ENCODE data around the gene FLRT1.
A peak's percentile ranks its signal among the peaks of the same experiment; 100 is the strongest.

Gene FLRT1

DNA sequence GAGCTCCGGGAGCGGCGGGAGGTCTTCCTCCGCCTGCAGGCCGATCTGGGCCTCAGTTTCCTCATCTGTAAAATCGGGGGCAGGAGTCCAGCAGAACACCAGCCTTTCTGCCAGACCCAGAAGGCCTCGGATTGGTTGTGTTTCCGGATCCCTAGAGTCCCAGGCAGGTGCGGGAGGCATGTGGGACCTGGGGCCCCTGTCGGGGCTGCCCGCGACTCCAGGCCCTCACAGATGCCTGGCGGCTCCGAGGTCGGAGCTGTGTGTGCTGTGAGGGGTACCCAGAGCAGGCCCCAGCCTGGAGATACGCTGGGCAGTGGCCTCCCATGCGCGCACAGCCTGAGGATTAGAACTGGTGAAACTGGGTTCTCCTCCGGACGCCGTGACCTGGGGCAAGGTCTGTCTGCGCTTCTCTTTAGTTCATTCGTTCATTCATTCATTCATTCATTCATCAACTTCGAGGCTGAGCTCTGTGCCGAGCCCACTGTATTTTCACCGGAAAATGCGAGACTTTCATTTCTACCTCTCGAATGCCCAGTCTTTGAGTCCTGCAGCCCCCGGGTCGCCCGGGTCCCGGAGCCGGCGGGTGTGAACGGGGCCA lies 24.6 kb downstream of the FLRT1 start:
- H3K36me3 ChIP-seq (ENCODE audit: insufficient read depth, low read length): no peaks in the 10 kb centered on the region
- no peak overlapping the region for H3K27ac ChIP-seq (ENCODE audit: low read depth, low read length)
- H3K27me3 ChIP-seq (ENCODE audit: insufficient read depth, low read length): no peaks in the 10 kb centered on the region
- H3K79me2 ChIP-seq (ENCODE audit: control insufficient read depth, insufficient read depth, low read length, unreplicated experiment): no peaks in the 10 kb centered on the region
- H2AFZ ChIP-seq (ENCODE audit: low read length, unreplicated experiment): no peak overlapping the region
- peak overlapping the region; percentile 74 for H3K4me3 ChIP-seq (ENCODE audit: low read depth, low read length)
- no peaks in the 10 kb centered on the region for H3K4me1 ChIP-seq (ENCODE audit: control insufficient read depth, insufficient read depth, low read length, unreplicated experiment)

DNA sequence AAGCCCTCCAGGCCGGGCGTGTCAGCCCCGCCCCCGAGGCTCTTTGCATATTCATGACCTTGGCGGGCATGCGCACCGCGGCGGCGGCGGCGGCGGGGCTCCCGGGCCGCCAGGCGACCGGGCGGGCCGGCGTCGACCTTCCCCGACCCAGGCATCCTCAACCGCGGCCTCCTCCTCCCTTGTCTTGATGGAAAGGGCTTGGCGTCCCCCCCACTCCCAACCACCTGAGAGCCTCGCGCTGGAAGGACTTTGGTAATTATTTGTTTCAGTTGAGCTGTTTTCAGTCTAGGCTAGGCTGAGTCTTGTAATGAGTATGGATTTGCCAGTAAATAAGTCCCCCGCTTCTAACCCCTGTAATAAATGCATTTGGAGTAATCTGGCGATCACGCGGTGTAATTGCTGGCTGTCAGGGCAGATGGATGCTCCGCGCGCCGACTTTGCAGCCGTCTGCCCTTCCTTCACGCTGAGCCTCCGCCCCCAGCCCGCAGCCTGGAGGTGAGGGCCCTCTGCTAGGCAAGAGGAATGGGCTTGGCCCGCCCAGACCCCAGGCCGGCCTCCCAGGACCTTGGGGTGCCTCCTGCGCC lies 25.2 kb downstream of the FLRT1 start:
- Histone ChIP-seq H3K36me3 (ENCODE audit: insufficient read depth, low read length) (no peaks in the 10 kb centered on the region), H3K27me3 (ENCODE audit: insufficient read depth, low read length) (no peaks in the 10 kb centered on the region), H3K79me2 (ENCODE audit: control insufficient read depth, insufficient read depth, low read length, unreplicated experiment) (no peaks in the 10 kb centered on the region), H3K4me3 (ENCODE audit: low read depth, low read length) (peak overlapping the region; percentile 74), H3K4me1 (ENCODE audit: control insufficient read depth, insufficient read depth, low read length, unreplicated experiment) (no peaks in the 10 kb centered on the region), H3K27ac (ENCODE audit: low read depth, low read length) (no peak overlapping the region), H2AFZ (ENCODE audit: low read length, unreplicated experiment) (peak overlapping the region; percentile 79)

DNA sequence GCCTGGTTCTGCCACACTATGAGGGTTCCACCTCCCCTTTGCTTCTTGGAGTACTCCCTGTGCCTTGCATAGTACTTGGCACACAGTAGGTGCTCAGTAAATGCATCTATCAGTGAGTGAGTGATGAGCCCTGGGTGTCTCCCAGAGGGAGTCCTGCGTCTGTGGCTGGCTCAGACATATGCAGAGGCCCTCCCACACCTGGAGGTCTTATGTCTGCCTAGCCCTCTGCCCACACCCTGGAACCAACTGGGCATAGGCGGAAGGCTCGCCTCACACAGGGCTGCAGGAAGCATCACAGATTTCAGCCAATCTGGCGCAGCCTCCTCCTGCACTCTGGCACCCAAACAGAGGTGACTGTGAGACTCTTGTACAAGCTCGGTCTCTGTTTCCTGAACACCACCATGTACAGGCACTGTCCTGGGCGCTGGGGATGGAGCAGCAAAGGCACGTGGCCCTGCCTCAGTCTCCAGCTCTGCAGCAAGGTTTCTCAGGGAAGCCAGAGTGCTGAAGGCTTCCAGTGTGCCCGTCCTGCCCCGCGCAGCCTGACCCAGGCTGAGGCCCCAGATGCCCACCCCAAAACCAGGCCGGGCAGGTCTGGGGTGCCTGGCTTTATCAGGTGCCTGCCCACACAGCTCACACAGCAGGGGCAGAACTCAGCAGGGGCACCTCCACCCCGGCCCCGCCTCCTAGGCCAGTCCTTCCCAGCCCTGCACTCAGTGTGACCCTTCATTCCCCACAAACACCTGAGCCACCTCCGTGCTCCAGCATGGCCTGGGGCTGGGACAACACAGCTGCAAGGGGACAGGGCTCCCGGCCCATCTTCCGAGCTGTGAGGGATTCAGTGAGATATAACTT lies 26.7 kb downstream of the FLRT1 start:
- Histone ChIP-seq H2AFZ (ENCODE audit: low read length, unreplicated experiment) (no peak overlapping the region), H3K4me1 (ENCODE audit: control insufficient read depth, insufficient read depth, low read length, unreplicated experiment) (no peaks in the 10 kb centered on the region), H3K27ac (ENCODE audit: low read depth, low read length) (no peak overlapping the region), H3K36me3 (ENCODE audit: insufficient read depth, low read length) (no peaks in the 10 kb centered on the region), H3K4me3 (ENCODE audit: low read depth, low read length) (no peak overlapping the region), H3K27me3 (ENCODE audit: insufficient read depth, low read length) (no peaks in the 10 kb centered on the region), H3K79me2 (ENCODE audit: control insufficient read depth, insufficient read depth, low read length, unreplicated experiment) (no peaks in the 10 kb centered on the region)

DNA sequence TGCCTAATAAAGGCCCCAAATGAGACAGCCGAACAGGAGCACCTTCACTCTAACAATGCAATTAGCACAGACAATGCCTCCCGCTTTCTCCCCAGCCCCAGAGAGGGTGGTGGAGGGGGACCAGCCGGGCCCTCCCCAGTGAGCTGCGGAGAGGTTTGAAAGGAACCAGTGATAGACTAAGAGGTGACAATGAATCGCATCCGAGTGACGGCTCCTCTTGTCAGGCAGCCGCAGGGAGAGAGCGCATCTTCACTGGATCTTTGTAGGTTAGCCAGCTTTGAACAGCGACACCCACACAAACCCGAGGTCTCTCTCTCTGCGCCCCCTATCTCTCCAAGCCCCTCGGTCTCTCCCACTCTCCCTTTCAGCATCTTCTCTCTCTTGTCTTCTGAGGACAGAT lies 28.0 kb downstream of the FLRT1 start:
- Histone ChIP-seq H2AFZ (ENCODE audit: low read length, unreplicated experiment) (no peak overlapping the region), H3K27ac (ENCODE audit: low read depth, low read length) (no peak overlapping the region), H3K36me3 (ENCODE audit: insufficient read depth, low read length) (no peaks in the 10 kb centered on the region), H3K4me3 (ENCODE audit: low read depth, low read length) (no peak overlapping the region), H3K27me3 (ENCODE audit: insufficient read depth, low read length) (no peaks in the 10 kb centered on the region), H3K4me1 (ENCODE audit: control insufficient read depth, insufficient read depth, low read length, unreplicated experiment) (no peaks in the 10 kb centered on the region), H3K79me2 (ENCODE audit: control insufficient read depth, insufficient read depth, low read length, unreplicated experiment) (no peaks in the 10 kb centered on the region)

DNA sequence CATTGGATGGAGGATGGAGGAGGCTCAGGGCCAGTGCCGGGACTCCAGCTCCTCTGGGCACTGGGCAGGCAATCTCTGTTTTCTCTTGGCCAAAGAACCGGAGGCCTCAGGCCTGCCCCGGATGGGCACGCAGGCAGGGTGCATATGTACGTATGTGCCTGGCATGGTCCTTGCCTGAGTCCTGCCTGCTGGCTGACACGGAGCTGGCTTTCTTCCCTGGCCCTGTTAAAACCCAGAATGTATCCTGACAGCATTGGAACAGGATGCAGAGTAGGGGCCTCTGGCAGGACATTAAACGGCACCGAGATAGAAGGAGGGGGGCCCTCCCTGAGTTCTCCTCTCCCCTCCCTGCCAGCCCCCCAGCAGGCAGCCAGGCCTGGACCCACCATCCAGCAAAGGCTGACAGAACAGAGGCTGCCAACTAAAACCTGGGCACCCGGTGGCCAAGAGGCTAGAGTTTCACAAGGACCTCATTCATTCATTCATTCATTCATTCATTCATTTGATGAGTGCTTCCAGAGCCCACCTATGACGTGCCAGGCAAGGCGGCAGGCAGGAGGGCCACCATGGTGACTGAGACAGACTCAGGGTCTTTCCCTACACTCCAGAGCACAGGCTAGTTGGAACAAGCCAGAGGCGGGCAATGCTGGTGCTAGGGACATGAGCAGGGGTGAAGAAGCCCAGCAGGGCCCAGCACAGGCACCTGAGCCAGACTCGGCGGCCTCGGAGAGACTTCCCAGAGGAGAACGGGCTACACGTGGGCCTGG lies 28.8 kb downstream of the FLRT1 start:
- Histone ChIP-seq H3K4me1 (ENCODE audit: control insufficient read depth, insufficient read depth, low read length, unreplicated experiment) (no peaks in the 10 kb centered on the region), H3K27ac (ENCODE audit: low read depth, low read length) (no peak overlapping the region), H2AFZ (ENCODE audit: low read length, unreplicated experiment) (no peak overlapping the region), H3K79me2 (ENCODE audit: control insufficient read depth, insufficient read depth, low read length, unreplicated experiment) (no peaks in the 10 kb centered on the region), H3K4me3 (ENCODE audit: low read depth, low read length) (no peak overlapping the region), H3K27me3 (ENCODE audit: insufficient read depth, low read length) (no peaks in the 10 kb centered on the region), H3K36me3 (ENCODE audit: insufficient read depth, low read length) (no peaks in the 10 kb centered on the region)

GRCh38 chr11:64065141-64065465 lies 29.4 kb downstream of the FLRT1 start:
- H2AFZ ChIP-seq (ENCODE audit: low read length, unreplicated experiment): no peak overlapping the region
- H3K4me1 ChIP-seq (ENCODE audit: control insufficient read depth, insufficient read depth, low read length, unreplicated experiment): no peaks in the 10 kb centered on the region
- no peak overlapping the region for H3K4me3 ChIP-seq (ENCODE audit: low read depth, low read length)
- no peaks in the 10 kb centered on the region for H3K79me2 ChIP-seq (ENCODE audit: control insufficient read depth, insufficient read depth, low read length, unreplicated experiment)
- no peaks in the 10 kb centered on the region for H3K36me3 ChIP-seq (ENCODE audit: insufficient read depth, low read length)
- H3K27ac ChIP-seq (ENCODE audit: low read depth, low read length): no peak overlapping the region
- no peaks in the 10 kb centered on the region for H3K27me3 ChIP-seq (ENCODE audit: insufficient read depth, low read length)

GRCh38 chr11:64065712-64066111 lies 30.0 kb downstream of the FLRT1 start:
- Histone ChIP-seq H3K36me3 (ENCODE audit: insufficient read depth, low read length) (no peaks in the 10 kb centered on the region), H2AFZ (ENCODE audit: low read length, unreplicated experiment) (no peak overlapping the region), H3K27me3 (ENCODE audit: insufficient read depth, low read length) (no peaks in the 10 kb centered on the region), H3K79me2 (ENCODE audit: control insufficient read depth, insufficient read depth, low read length, unreplicated experiment) (no peaks in the 10 kb centered on the region), H3K27ac (ENCODE audit: low read depth, low read length) (no peak overlapping the region), H3K4me3 (ENCODE audit: low read depth, low read length) (no peak overlapping the region), H3K4me1 (ENCODE audit: control insufficient read depth, insufficient read depth, low read length, unreplicated experiment) (no peaks in the 10 kb centered on the region)

- Histone ChIP-seq H3K27me3 (ENCODE audit: insufficient read depth, low read length) (no peaks in the 10 kb centered on the region), H3K36me3 (ENCODE audit: insufficient read depth, low read length) (no peaks in the 10 kb centered on the region), H3K4me3 (ENCODE audit: low read depth, low read length) (no peak overlapping the region), H3K27ac (ENCODE audit: low read depth, low read length) (no peak overlapping the region), H2AFZ (ENCODE audit: low read length, unreplicated experiment) (no peak overlapping the region), H3K79me2 (ENCODE audit: control insufficient read depth, insufficient read depth, low read length, unreplicated experiment) (no peaks in the 10 kb centered on the region), H3K4me1 (ENCODE audit: control insufficient read depth, insufficient read depth, low read length, unreplicated experiment) (no peaks in the 10 kb centered on the region)
These were observed 31.7 kb downstream of the FLRT1 start for GRCh38 chr11:64067230-64067993.

- Histone ChIP-seq H3K4me1 (ENCODE audit: control insufficient read depth, insufficient read depth, low read length, unreplicated experiment) (no peaks in the 10 kb centered on the region), H2AFZ (ENCODE audit: low read length, unreplicated experiment) (no peak overlapping the region), H3K27me3 (ENCODE audit: insufficient read depth, low read length) (no peaks in the 10 kb centered on the region), H3K4me3 (ENCODE audit: low read depth, low read length) (no peak overlapping the region), H3K36me3 (ENCODE audit: insufficient read depth, low read length) (no peaks in the 10 kb centered on the region), H3K27ac (ENCODE audit: low read depth, low read length) (no peak overlapping the region), H3K79me2 (ENCODE audit: control insufficient read depth, insufficient read depth, low read length, unreplicated experiment) (no peaks in the 10 kb centered on the region)
These were observed 33.1 kb downstream of the FLRT1 start for GRCh38 chr11:64068705-64069400.
